Renal cortex interstitium (tissue), 11 donors: ENCODE data around the gene TMEM184B. TPM values are rescaled to one million over a fixed set of nuclear protein-coding genes. Genes with fewer than 3 reads are reported as not detected.

Experiments used
- DNase-seq, 11 donors: peaks; one replicate each; pipeline ENCODE4 v3.0.0-alpha.2; 2013; ENCODE audit warnings: low read depth in 9 of 11, low spot score in 4 of 11; ENCODE audit errors: extremely low read depth in 1 of 11
- polyA plus RNA-seq, 3 donors: library from polyadenylated mRNA; unstranded; fragments of 120-200 nt; gene quantifications; one replicate each; pipeline ENCODE4 v1.2.1, GENCODE V29; 2013; ENCODE audit not compliant: insufficient read length in 3 of 3

The TMEM184B gene
- polyA plus RNA-seq, 3 donors: 39.8 to 42.2 (median 42.0) TPM

DNA sequence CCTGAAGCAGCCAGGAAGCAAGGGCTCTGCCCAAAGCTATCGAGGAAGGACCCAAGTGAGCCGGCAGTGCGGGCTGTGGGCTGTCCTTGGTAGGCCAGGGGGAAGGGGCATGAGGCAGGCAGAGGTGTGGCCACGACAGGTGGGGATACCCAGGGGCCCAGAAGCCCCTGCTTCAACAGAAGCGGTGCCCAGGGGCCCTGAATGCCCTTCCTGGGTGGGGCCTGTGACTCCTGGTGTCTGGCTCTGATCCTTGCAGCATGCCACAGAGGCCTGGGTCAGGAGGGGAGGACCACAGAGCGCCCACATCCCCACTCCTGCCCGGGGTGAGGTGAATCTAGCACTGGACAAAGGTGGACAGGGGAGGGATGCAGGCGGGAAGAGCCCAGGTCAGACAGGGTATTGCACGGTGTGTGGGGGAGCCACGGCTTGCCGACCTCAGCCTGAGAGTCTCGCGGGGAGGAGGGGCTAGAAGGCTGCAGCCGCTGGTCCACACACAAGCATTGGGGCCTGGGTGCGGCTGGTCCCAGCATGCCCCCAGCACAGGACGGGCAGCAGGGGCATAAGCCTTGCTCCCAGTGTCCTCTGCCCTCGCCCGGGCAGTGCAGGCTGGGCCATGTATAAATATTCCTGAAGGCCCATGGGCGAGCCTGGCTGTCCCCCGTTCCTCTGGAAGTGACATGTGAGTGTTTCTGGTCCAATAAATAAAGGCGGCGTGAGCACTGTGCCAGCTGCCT lies 52.0 kb downstream of the TMEM184B start:
- DNase-seq: no peak

DNA sequence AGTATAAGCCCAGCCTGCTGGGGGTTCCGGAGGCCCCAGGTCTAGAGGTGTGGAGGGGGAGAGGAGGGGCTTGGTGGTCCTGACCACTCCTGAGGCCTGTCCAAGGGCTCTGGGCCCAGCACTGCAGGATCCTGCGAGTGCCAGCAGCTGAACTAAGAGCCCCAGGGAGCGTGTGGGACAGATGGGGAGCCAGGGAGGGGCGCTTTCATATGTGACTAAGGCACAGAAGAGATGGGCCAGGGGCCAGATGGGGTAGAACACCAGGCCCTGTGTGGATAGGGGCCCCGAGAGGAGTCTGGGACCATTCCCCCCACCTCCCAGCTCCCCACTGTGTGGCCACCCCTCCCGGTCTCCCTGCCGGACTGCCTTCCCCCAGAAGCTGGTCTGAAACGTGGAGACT lies 52.6 kb downstream of the TMEM184B start:
- no peak for DNase-seq

GRCh38 chr22:38219632-38220031 lies 53.2 kb downstream of the TMEM184B start:
- DNase-seq: no peak

DNA sequence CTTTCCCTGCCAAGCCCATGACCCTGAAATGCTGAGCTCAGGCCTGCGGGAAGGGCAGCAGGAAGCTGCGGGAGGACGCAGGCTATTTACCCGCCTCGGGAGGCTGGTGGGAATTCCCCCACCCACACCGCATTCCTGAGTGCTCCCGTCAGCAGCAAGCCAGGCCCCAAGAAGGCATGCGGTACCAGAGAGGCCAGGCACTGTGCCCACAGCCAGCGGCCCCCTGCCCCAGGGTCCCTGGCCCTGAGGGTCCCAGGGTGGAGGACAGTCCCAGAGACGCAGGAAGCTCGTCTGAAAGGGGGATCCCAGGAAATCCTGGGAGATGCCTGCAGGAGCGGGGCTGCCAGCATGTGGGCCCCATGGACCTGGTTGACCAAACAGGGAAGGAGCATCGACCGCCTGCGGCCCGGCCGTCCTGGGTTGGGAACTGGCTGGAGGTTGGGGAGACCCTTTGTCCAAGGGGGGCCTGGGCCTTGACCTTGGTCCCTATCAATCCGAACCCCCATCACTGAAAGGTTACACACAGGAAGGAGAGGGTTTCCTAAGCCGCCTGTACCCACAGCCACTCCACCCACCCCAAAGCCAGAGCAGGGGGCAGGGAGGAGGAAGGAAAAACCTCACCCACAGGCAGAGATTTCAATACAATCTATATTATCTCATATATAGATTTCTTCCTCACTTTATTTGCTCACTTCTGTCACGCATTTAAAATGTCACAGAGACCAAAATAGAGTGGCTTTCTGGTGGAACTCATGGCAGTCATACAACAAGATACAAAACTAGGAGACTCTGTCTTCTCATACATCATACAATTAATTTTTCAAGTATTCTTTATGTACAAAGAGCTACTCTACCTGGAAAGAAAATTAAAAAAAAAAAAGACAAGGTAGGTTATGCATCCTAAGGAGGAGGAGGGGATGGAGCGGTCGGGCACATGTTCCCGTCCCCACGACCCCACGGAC lies 53.9 kb downstream of the TMEM184B start:
- DNase-seq: peak in 2 of 11 donors; percentile 56 to 63

- no peak for DNase-seq
Measured at GRCh38 chr22:38215156-38216038, 57.4 kb downstream of the TMEM184B start.

GRCh38 chr22:38214302-38215056 lies 58.3 kb downstream of the TMEM184B start:
- DNase-seq: peak in 4 of 11 donors; percentile 39 to 60 (median 54)

GRCh38 chr22:38213990-38214301 lies 58.9 kb downstream of the TMEM184B start:
- DNase-seq: no peak

DNA sequence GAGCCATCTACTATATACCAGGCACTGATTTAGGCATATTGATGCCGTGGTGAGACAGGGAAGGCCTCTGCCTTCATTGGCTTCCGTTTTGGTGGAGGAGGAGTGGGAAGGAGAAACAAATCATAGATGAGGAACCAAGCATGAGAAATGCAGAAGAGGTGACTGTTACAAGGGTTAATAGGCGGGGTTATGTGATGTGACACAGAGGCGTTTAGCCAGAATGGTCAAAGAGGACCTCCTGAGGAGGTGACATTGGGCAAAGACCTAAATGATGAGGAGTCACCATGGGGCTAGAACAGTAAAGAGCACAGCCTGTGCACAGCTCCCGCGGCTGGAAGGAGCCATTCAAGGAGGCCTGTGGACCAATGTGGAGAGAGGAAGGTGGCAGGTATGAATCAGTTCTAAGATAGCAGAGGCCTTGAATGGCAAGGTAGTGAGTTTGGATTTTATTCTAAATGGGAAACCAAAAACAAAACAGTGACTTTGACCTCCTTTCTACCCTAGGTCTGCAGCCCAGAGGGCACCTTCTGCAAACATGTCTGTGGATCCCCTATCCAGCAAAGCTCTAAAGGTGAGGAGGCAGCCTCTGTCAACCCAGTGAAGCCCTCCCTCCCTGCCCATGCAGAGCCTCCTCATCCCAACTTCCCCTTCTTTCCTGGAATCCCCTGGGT lies 59.4 kb downstream of the TMEM184B start:
- DNase-seq: no peak

GRCh38 chr22:38212442-38212841 lies 60.4 kb downstream of the TMEM184B start:
- no peak for DNase-seq

DNA sequence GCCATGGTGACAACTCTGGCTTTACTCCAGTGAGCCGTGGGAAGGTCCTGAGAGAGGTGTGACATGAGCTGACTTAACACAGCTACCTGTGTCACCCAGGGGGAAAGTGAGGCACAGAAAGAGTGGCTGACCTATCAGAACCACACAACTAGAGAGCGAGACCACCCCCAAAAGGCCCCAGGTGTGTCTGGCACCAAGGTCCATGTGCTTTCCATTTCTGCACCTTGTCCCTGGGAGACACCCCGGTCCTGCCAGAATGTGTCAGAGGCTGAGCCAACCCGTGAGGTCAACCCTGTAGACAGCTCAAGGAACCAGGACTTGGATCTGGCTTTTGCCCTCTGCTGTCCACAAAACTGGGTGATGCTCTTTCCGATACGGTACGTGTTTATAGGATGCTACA lies 61.3 kb downstream of the TMEM184B start:
- DNase-seq: no peak

GRCh38 chr22:38208551-38208968 lies 64.2 kb downstream of the TMEM184B start:
- DNase-seq: no peak

GRCh38 chr22:38207898-38208432 lies 64.8 kb downstream of the TMEM184B start:
- DNase-seq: no peak

GRCh38 chr22:38205261-38206128 lies 67.3 kb downstream of the TMEM184B start:
- no peak for DNase-seq

- no peak for DNase-seq
Measured at GRCh38 chr22:38204784-38205183, 68.0 kb downstream of the TMEM184B start.

GRCh38 chr22:38203855-38204514 lies 68.8 kb downstream of the TMEM184B start:
- no peak for DNase-seq

DNA sequence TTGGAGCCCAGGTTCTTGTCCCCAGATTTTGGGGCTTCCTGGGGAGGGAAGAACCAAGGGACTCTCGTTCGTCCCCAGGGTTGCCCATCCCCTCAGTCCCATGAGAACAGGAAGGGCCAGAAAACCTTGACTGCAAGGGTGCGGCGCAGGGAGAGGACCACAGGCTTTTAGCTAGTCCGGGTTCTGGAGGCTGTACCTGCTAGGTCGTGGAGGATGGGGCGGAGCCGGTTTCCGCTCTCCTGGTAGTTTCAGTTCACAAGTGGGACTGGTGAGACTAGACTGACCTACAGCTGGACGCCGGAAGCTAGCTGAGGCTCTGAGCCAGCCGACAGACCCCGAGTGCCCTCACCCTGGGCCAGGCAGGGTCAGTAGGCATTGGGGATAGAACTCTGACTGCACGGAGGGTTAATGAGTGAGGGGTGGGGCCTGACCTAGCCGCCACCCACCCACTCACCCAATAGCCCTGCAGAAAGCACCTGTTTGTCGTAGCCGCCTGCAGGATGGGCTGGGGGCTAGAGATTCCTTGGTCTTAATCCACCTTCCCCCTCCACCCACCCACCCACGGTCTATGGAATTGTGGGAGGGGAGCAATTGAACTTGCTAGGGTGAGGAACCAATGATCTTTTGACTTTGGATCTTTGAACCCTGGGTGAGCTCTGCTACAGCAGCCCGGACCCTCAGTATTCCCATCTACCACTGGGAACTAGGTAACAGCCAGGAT lies 69.6 kb downstream of the TMEM184B start:
- DNase-seq: no peak
